Measurements from ENCODE around the gene AGER.
"Not testable (repeated sequence)": the region's sequence is repeated elsewhere in the genome, so short reads cannot be mapped to it uniquely, and the experiment has no call there.

AGER gene

DNA sequence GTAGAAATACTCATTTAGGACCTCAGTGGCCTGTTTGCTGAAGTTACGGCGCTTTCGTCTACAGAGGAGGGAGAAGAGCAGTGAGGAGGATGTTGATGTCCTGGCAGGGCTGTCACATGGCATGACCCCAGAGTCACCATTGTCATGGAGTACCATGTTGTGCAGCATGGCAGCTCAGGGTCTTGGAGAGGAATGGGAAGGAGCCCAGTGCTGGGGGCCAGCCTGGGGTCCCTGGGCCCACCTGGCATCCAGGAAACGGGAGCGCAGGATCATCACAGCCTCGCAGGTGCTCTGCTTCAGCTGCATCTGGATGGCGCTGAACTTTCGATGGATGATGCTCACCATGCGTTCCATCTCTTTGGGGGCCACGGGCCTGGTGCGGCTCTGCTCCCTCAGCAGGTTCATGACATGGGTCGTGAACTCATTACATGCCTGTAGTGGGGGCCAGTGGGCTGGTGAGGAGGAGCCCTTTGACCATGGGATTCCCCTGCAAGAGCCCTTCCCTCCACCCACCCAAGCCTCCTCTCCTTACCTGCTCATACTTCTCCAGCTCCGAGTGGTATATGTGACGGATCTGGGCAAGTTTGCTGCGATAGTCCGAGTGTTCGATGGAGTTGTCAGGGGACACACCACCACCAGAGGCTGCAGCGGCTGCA lies 3.8 kb upstream of the AGER start:
- not testable (repeated sequence) for DNase-seq (ENCODE audit: low read depth in 1 of 2, low spot score in 1 of 2)

DNA sequence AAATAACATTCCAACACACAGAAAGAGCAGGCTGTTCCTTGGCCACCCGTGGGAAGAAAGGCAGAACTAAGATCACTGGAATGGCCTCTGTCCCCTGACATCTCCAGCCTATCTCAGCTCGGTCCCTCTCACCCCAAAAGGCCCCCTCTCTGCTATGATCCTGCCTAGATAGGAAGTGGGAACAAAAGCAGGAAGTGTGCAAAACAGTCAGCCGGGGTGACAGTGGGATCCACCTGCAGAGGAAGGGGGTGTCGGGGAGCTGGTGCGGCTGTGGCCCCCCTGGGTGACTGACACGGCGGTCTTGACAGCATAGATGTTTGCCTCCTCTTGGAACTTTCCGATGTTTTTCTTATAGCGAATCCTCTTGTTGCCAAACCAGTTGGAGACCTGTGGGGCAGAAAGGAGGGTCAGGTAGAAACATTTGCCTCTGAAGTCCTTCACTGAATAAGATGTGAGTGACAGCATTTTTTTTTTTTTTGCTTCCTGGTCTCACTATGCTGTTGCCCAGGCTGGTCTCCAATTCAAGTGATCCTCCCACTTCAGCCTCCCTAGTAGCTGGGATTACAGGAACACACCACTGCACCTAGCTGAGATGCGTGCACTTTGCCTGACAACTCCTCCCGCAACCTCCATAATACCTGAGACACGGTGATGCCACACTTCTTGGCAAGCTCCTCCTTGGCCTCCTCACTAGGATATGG lies 3.1 kb upstream of the AGER start:
- no peak for DNase-seq (ENCODE audit: low read depth in 1 of 2, low spot score in 1 of 2)

DNA sequence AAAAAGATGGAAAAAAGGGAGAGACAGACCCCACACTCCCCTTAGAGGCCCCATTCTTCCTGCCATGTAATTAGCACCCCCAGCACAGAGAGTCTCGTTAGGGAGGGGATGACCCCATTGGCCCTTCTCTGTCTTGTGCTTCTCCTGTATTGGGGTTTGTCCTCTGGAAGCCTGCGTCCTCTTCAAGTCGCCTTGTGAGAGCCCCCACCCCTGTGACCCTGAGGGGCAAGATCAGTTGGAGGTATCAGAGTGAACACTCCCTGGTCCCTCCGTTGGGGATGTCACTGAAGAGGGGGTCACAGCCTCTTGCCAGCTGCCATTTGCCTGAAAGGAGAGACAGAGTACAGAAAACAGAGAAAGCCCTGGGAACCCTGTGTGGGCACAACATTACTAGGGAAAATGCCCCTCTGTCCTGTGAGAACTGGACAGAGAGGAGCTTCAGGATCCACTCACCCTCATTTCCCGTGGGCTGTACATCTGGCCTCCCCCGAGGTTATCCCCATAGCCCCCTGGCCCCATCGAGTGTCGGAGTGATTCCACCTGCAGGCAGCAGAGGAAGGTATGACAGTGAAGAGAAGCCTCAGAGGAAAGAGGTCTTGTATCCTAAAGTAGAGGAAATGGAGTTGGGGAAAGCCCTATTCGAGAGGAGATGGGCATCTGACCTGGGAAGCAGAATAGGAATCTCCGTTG lies 2.2 kb upstream of the AGER start:
- DNase-seq (ENCODE audit: low read depth in 1 of 2, low spot score in 1 of 2) = not testable (repeated sequence)

DNA sequence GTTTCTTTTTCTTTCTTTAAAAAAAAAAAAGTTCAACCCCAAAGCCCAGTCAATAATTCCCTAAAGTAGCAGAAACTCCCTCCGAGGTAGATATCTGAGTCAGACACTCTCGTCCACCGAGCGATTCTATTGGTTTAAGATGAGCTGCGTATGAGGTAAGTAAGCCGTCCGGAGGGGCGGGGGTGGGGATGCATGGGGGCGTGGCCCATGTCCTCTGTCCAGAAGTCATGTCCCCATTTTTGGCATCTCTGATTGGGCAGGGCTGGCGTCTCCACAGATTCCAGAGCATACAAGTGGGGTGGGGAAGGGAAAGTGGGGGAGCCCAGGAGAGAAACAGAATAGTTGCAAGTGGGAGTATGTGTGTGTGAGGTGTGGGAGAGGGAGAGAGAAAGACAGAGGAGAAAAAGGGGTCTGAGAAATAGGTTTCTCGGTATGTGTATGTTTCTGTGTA lies 1.7 kb upstream of the AGER start:
- peak in 1 of 2 donors; percentile 48 for DNase-seq (ENCODE audit: low read depth in 1 of 2, low spot score in 1 of 2)

DNA sequence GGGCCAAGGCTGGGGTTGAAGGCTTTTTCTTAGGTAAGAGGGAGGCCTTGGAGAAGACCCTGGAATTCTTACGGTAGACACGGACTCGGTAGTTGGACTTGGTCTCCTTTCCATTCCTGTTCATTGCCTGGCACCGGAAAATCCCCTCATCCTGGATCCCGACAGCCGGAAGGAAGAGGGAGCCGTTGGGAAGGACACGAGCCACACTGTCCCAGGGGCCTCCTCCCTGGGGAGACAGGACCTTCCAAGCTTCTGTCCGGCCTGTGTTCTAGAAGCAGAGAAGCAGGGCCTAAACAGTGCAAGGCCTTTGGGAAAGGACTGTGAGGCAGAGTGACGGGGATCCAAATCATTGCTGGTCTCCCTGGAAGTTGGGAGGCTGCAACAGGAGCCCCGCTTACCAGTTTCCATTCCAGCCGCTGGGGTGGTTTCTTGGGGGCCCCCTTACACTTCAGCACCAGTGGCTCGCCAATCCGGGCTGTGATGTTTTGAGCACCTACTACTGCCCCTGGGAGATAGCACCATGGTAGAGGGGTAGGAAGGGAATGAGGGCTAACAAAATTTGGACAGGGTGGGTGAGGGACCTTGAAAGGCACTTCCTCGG lies 470 bp downstream of the AGER start:
- no peak for DNase-seq (ENCODE audit: low read depth in 1 of 2, low spot score in 1 of 2)

DNA sequence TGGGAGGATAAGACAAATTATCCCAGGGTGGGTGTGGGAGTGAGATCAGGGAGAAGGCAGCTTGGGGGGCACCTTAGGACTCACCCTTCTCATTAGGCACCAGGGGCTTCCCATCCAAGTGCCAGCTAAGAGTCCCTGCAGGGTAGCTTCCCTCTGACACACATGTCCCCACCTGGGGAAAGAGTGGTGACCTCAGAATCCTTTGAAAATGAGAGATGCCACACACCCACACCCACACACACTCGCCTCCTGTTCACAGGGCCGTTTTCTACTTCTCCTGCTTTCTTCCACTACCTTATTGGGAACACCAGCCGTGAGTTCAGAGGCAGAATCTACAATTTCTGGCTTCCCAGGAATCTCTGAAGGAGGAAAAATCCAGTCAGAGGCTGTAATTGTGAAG lies 1.0 kb downstream of the AGER start:
- no peak for DNase-seq (ENCODE audit: low read depth in 1 of 2, low spot score in 1 of 2)

DNA sequence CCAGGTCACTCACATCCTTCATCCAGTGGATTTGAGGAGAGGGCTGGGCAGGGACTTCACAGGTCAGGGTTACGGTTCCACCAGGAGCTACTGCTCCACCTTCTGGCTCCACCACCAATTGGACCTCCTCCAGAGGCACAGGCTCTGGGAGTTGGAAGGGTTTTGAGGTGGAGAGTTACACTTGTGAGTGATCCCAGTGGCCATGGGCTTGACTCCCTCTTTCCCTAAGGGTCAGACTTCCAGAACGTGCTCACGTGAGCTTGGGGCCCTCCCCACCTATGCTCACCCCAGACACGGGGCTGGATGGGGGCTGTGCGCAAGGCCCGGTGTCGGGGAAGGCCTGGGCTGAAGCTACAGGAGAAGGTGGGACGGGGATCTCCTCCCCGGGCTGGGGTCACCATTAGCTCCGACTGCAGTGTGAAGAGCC lies 1.5 kb downstream of the AGER start:
- DNase-seq (ENCODE audit: low read depth in 1 of 2, low spot score in 1 of 2) = no peak

DNA sequence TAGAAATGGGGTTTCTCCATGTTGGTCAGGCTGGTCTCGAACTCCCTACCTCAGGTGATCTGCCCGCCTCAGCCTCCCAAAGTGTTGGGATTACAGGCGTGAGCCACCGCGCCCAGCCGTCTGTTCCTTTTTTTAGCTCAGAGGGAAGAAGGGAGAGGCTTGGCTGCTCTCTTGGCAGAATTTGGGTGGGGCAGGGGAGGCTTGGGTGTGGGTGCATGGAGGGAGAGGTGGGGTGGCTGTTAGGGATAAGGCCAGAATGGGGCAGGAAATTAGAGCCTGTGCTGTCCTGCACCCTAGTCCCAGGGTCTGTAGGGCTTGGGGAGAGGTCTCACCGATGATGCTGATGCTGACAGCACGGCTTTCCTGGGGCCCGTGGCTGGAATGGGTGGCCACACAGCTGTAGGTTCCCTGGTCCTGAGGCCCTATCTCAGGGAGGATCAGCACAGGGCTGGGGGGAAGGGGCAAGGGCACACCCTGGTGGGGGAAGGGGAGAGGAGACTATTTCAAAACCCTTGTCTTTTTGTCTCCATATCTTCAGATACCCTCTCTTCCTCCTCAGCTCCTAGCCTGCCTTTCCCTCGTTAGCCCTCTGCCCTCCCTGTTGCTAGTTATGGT lies 2.0 kb downstream of the AGER start:
- DNase-seq (ENCODE audit: low read depth in 1 of 2, low spot score in 1 of 2) = no peak

DNA sequence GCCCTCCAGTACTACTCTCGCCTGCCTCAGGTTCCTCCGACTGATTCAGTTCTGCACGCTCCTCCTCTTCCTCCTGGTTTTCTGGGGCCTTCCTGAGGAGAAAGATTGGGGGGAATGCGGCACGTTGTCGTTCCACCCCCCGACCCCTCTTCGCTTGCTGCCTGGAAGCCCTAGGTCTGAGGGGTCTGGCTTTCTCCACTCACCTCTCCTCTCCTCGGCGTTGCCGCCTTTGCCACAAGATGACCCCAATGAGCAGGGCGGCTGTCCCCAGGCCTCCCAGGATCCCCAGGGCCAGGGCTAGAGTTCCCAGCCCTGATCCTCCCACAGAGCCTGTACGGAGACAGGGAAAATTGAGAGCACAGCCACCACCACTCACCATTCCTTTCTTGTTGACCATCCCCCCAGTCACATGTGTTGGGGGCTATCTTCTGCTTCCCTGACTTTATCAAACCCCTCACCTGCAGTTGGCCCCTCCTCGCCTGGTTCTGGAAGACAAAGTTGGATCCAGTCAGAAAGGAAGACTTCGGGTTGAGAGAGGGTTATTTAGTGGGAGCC lies 2.8 kb downstream of the AGER start:
- DNase-seq (ENCODE audit: low read depth in 1 of 2, low spot score in 1 of 2) = no peak

DNA sequence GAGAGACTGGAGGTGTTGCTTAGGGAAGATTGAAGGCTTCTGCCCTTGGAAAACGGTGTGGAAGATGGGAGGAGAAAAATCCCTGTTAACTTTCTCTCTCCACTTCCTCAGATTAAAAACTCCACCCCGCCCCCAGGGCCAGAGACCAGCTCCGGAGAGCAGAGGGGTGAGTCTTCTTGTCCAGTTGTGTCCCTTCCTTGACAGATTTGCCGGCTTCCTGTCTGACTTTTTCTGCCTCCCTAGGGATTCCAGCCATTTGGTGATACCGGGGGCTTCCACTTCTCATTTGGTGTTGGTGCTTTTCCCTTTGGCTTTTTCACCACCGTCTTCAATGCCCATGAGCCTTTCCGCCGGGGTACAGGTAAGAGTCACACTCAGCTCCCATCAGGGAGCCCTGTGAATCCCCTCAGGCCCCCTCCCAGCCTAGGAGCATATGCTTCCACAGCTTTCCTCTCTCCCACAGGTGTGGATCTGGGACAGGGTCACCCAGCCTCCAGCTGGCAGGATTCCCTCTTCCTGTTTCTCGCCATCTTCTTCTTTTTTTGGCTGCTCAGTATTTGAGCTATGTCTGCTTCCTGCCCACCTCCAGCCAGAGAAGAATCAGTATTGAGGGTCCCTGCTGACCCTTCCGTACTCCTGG lies 4.2 kb downstream of the AGER start:
- no peak for DNase-seq (ENCODE audit: low read depth in 1 of 2, low spot score in 1 of 2)

DNA sequence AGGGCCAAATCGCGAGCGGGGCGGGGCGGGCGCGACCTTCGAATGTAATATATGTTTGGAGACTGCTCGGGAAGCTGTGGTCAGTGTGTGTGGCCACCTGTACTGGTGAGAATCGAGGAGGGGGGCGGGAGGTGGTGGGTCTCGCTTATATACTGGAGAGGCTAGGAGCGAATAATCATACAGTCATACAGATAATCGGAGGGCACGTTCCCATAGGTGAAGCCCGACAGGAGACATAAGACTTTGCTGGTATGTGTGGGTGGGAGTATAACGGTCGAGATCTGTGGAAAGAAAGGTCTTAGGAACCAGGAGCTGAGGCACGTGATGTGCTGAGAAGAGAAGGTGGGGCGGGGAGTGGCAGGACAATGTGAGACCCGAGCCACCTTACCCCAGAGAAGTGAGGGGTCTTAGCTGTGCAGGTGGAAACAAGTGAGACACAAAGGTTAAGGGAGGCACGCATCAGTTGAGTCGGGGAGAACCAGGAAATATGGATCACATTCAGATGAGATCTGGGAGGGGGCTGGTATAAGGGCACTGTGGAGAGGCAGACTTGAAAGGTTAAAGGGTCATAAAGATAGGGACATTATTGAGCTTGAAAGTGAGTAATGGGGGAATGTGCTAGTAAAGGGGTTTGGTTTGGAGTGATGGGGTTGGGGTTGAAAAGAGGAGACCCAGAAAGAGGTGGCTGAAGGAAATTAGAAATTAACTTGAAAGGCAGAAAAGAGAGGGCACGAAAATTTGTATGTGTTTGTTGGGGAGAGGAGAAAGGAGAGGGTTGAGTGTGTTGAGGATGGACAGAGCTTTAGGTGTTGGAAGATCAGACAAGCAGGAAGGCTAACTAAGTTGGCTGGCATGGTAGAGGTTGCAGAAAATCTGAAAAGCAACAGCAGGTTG lies 5.3 kb downstream of the AGER start:
- no peak for DNase-seq (ENCODE audit: low read depth in 1 of 2, low spot score in 1 of 2)

DNA sequence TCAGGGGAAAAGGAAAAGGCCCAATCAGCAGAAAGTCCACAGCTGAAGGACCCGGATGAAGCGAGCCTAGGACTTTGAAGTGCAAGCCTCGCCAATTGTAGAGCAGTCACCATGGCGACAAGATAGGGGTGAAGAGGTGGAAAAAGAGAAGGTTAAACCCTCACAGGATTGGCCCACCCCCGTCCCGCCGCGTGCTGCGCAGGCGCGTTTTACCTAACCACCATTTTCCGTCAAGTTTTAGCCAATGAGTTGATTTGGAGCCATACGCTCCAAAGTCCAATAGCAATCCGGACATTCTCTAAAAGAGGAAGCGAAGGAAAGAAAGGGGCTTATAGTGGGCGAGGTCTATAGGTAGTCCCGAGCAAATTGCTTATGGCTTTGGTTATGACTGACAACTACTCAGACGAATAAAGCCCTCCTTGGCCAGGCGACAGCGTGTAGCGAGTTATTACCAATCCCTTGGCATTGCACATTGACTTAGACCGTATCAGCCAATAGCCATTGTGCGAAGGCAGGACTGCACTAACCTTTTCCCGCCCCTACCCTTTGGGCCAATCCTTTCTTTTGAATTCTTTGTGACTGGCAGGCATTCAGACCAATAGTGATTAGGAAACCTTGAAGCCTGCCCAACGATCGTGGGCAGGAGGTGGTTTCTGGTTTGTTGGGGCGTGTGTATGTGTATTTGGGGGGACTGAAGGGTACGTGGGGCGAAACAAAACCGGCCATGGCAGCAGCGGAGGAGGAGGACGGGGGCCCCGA lies 6.1 kb downstream of the AGER start, which contains the start of gene RNF5:
TSS of gene RNF5 (plus strand) at position 618 of the 759 bp plus-strand sequence. CDS start at position 725, 107 bp downstream.
- peak; percentile 67 to 95 for DNase-seq (ENCODE audit: low read depth in 1 of 2, low spot score in 1 of 2)

DNA sequence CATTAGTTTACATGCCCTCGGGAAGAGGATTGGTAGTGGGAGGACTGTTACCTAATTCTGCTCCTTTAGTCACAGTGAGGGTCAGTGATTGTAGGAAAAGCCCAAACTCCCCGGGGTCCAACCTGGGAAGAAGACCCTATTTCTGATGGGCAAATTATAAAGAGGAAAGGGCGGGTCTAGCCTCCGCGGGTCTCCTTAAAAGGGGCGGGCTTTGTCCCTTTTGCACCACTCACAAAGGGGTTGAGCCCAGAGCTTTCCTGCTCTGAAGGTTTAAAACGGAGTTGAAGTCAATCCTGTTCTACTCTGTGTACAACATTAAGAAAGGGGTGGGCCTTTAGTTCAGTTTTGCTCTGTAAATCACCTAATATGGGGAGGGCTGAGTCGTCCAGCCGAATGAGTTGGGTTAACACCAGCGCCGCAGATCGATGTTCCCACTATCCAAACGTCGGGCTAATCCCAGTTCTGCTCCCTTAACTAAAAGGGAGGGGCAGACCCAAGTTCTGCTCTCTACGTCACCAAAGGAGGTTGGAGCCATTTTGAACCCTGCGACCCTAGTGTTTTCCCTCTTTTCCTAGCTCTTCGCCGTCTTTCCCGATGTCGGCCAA lies 6.8 kb downstream of the AGER start:
- peak in 1 of 2 donors; percentile 34 for DNase-seq (ENCODE audit: low read depth in 1 of 2, low spot score in 1 of 2)

DNA sequence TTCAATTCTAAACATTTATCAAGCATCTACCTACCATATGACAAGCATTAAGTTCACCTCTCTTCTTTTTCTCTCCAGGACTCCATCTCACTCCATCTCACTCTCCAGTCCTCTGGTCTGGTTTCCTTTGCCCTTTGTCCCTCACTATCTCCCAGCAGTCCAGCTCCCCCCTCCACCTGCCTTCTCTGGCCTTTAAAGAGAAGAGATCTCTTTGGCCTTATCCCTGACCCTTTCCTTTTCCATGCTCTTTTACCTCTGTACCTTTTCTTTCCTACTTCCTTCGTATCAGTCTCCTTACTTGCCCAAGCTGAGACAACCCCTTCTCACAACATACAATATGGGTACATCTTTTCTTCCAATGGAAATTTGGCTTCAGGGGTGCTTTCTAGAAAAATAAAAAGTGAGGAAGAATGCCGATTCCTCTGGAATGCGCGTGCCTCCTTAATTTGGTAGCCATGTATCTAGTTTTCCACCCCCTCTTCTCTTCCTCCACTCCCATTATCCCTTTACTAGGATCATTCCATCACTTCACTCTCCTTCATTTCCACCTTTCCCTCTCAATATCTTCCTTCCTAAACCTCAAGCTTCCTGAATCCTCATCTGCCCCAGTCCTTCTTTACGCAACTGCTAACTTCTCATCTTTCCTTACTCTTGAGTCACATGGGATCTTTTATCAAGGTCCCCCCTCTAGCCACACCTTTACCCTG lies 7.4 kb downstream of the AGER start:
- DNase-seq (ENCODE audit: low read depth in 1 of 2, low spot score in 1 of 2) = no peak

DNA sequence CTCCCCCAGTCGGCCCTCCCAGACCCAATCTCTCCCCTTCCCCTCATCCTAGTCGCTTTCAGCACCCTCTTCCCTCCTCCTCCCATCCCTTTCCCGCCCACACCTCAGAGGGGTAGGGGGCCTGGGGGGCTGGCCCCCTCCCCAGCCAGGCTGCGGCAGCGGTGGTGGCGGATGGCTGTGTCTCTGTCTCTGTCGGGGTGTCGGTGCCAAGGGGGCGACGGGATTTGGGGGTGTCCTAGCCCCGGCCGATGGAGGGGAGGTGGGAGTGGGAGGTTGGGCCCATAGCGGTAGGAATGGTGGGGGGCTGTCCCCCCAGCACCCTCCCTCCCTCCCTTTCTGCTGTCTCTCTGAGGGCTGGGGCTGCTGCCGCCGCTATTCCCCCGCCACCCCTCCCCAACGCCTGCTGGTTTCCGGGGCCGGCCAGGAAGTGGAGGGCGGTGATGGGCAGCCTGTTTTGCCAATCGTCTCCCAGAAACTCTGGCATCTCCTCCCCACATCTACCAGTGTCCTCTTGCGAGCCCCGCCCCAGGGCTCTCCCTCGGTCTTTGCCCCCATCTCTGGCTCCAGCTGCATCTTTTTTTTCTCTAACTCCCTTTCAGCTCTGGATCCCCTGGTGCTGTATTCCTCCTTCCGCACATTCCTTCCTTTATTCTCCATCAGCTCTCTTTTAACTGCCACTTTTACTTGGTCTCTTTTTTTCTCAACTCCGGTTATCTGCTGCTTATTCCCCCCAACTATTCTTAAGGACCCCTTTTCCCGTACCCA lies 8.2 kb downstream of the AGER start, which contains the start of gene AGPAT1:
TSS of gene AGPAT1 (minus strand) at position 374 of the 765 bp plus-strand sequence. CDS start 4,588 bp downstream, outside the sequence.
- DNase-seq (ENCODE audit: low read depth in 1 of 2, low spot score in 1 of 2) = peak; percentile 94

DNA sequence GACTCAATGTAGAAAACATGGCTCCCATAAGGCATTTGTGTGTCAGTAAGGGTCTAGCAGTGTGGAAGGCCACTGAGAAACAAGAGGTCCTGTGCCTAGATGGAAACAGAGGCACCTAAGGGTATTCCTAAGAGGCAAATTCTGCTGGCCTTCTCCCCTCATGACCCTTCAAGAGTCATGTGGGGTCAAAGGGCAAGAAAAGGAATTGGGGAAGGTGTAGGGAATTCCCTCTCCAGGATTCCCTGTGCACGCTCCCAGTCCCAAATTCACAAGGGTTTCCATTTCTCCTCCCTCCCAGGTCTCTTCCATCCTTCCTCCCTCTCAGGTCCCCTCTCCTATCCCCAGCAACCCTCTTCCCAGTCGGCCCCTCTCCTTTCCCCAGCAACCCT lies 8.7 kb downstream of the AGER start:
- no peak for DNase-seq (ENCODE audit: low read depth in 1 of 2, low spot score in 1 of 2)

DNA sequence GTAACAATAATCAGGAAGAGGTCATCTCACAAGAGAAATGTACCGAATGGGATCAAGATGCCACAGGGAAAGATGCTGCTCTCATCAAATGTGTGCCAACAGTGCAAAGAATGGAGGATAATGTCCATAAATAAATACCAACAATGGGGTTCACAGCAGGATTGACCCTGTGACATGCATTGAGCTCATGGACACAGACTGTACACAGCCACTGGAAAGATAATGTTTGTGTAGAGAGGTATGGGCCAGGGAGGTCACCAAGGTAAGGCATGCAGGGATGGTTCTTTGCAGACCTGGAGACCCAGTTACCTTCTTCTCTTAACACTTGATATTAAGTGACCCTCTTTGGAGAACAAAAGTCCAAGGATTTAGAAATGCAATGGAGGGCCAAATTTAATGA lies 9.6 kb downstream of the AGER start:
- DNase-seq (ENCODE audit: low read depth in 1 of 2, low spot score in 1 of 2) = no peak
